ENCODE results near the gene KLHL3. TPM values are rescaled to one million over a fixed set of nuclear protein-coding genes. Genes with fewer than 3 reads are reported as not detected.

The KLHL3 gene
- total RNA-seq, 1 experiment from 2014 or later = 16.9 TPM

- Mint-ChIP-seq H3K27ac (ENCODE audit: unreplicated experiment) (peak overlapping the region; percentile 68), H3K4me3 (ENCODE audit: low read depth, unreplicated experiment) (peak overlapping the region; percentile 15), H3K9me3 (ENCODE audit: low read depth, unreplicated experiment) (no peaks in the 10 kb centered on the region), H3K4me1 (ENCODE audit: low read depth, unreplicated experiment) (peaks cover 41% of the 10 kb centered on the region), H3K27me3 (ENCODE audit: unreplicated experiment) (no peaks in the 10 kb centered on the region), H3K36me3 (ENCODE audit: insufficient read depth, unreplicated experiment) (peaks cover 47% of the 10 kb centered on the region)
- TF ChIP-seq CTCF (IDR thresholded peaks at IDR 0.05; ENCODE audit: unreplicated experiment) = no peak
- BruUV-seq (replicated peaks) = no TSS peak
- DNase-seq = no peak
- intact Hi-C loops (cut with micrococcal nuclease; ENCODE audit: unreplicated experiment) = no loop called here
- CTCF ChIA-PET = no interaction called here
These were observed 22.2 kb upstream of the KLHL3 start for GRCh38 chr5:137758121-137758520.

- Mint-ChIP-seq H3K4me1 (ENCODE audit: low read depth, unreplicated experiment) (peaks cover 41% of the 10 kb centered on the region), H3K36me3 (ENCODE audit: insufficient read depth, unreplicated experiment) (peaks cover 52% of the 10 kb centered on the region), H3K27ac (ENCODE audit: unreplicated experiment) (no peak overlapping the region), H3K9me3 (ENCODE audit: low read depth, unreplicated experiment) (no peaks in the 10 kb centered on the region), H3K4me3 (ENCODE audit: low read depth, unreplicated experiment) (no peak overlapping the region), H3K27me3 (ENCODE audit: unreplicated experiment) (no peaks in the 10 kb centered on the region)
- TF ChIP-seq CTCF (IDR thresholded peaks at IDR 0.05; ENCODE audit: unreplicated experiment) = no peak
- intact Hi-C loops (cut with micrococcal nuclease; ENCODE audit: unreplicated experiment) = no loop called here
- no peak for DNase-seq
- BruUV-seq (replicated peaks) = no TSS peak
- CTCF ChIA-PET = no interaction called here
These were observed 21.7 kb upstream of the KLHL3 start for GRCh38 chr5:137757634-137758033.

DNA sequence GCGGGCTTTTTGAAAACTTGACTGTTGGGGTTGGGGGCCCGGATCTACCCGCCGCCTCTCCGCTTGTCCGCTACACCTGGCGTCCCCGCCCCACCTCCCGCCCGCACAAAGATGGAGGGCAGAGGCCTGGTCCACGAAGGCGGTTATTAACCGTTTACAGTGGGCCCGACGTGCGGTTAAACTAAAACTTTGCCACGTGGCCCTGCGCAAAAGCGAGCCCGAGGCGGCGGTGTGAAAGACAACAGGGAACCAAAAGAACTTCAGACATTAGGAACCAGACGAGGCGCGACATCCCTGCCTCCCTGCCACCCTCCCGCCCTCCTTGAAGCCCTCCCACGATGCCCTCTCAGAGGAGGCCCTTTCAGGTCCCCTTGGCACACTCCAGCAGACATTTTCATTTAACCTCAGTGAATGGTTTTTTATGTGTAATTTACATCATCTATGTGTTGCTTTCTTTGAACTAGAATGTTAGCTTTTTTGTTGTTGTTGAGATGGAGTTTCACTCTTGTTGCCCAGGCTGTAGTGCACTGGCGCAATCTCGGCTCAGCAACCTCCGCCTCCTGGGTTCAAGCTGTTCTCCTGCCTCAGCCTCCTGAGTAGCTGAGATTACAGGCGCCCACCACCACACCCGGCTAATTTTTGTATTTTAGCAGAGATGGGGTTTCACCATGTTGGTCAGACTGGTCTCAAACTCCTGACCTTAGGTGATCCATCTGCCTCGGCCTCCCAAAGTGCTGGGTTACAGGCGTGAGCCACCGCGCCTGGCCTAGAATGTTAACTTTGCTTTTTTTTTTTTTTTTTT is 19.3 kb upstream of the KLHL3 start:
- no peak for DNase-seq
- TF ChIP-seq CTCF (IDR thresholded peaks at IDR 0.05; ENCODE audit: unreplicated experiment) = no peak
- Mint-ChIP-seq H3K36me3 (ENCODE audit: insufficient read depth, unreplicated experiment) (peaks cover 64% of the 10 kb centered on the region), H3K27ac (ENCODE audit: unreplicated experiment) (peak overlapping the region; percentile 100), H3K4me1 (ENCODE audit: low read depth, unreplicated experiment) (peaks cover 36% of the 10 kb centered on the region), H3K9me3 (ENCODE audit: low read depth, unreplicated experiment) (no peaks in the 10 kb centered on the region), H3K27me3 (ENCODE audit: unreplicated experiment) (no peaks in the 10 kb centered on the region), H3K4me3 (ENCODE audit: low read depth, unreplicated experiment) (peak overlapping the region; percentile 97)
- intact Hi-C loops (cut with micrococcal nuclease; ENCODE audit: unreplicated experiment) = no loop called here
- BruUV-seq (replicated peaks) = TSS peak; percentile 87
- CTCF ChIA-PET = interaction anchor here (0.7 to 1.2 kb wide), 3 partner anchors 23 to 89 kb away, joined by 3 to 6 read pairs (median 4); no protein-coding TSS in a partner anchor

GRCh38 chr5:137754188-137754960 is 18.5 kb upstream of the KLHL3 start, which contains the start of gene HNRNPA0:
HNRNPA0 (minus strand) TSS chr5:137754363; CDS start chr5:137754066, 297 bp downstream.
- H3K27me3 Mint-ChIP-seq (ENCODE audit: unreplicated experiment) = no peaks in the 10 kb centered on the region
- no TSS peak for BruUV-seq (replicated peaks)
- H3K36me3 Mint-ChIP-seq (ENCODE audit: insufficient read depth, unreplicated experiment) = peaks cover 64% of the 10 kb centered on the region
- H3K4me3 Mint-ChIP-seq (ENCODE audit: low read depth, unreplicated experiment) = peak within 1 kb of the TSS; percentile 97
- peak within 1 kb of the TSS; percentile 100 for H3K27ac Mint-ChIP-seq (ENCODE audit: unreplicated experiment)
- CTCF ChIA-PET = interaction anchor here (0.7 to 1.9 kb wide), 5 partner anchors 12 to 88 kb away, joined by 3 to 6 read pairs (median 5); no protein-coding TSS in a partner anchor
- H3K4me1 Mint-ChIP-seq (ENCODE audit: low read depth, unreplicated experiment) = peaks cover 31% of the 10 kb centered on the region
- peak; percentile 98 for DNase-seq
- intact Hi-C loops (cut with micrococcal nuclease; ENCODE audit: unreplicated experiment) = no loop called here
- TF ChIP-seq CTCF (IDR thresholded peaks at IDR 0.05; ENCODE audit: unreplicated experiment) = no peak
- H3K9me3 Mint-ChIP-seq (ENCODE audit: low read depth, unreplicated experiment) = no peaks in the 10 kb centered on the region
